HG02840 (cell line): ENCODE data around the gene UGP2.
"Not testable (repeated sequence)": the region's sequence is repeated elsewhere in the genome, so short reads cannot be mapped to it uniquely, and the experiment has no call there.

Source experiments
- ATAC-seq: cut with Tn5 transposase; IDR thresholded peaks from one replicate; pipeline ENCODE4 v1.9.1; 2021; ENCODE audit warnings: mild to moderate bottlenecking, moderate library complexity, moderate number of reproducible peaks; ENCODE audit not compliant: unreplicated experiment, low FRiP score

UGP2 gene

GRCh38 chr2:63837036-63837594 is 4.6 kb upstream of the UGP2 start:
- no peak for ATAC-seq

- peak; percentile 34 for ATAC-seq
Observed at GRCh38 chr2:63840081-63840784, 1.5 kb upstream of the UGP2 start.

DNA sequence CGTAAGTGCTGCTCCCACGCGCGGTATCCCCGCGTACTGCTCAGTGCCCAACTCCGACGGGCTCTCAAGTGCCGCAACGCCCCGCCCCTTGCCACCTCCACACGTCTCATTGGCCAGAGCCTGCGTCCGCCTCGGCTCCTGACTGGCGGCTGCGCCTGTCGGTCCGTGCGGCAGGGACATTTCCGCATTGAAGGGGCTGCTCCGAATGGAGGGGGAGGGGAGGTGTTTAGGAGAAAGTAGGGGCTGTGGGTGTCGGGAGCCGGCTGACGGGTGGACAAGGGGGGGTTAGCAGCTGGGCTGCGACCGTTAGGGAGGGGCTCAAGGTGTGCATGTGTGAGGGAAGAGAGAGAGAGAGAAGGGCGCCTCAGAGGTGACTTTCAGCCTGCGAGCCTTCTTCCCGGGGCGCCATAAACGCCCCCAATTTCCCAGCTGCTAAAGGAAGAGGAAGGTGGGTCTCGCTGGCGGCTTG is 877 bp upstream of the UGP2 start:
- ATAC-seq = peak; percentile 90

DNA sequence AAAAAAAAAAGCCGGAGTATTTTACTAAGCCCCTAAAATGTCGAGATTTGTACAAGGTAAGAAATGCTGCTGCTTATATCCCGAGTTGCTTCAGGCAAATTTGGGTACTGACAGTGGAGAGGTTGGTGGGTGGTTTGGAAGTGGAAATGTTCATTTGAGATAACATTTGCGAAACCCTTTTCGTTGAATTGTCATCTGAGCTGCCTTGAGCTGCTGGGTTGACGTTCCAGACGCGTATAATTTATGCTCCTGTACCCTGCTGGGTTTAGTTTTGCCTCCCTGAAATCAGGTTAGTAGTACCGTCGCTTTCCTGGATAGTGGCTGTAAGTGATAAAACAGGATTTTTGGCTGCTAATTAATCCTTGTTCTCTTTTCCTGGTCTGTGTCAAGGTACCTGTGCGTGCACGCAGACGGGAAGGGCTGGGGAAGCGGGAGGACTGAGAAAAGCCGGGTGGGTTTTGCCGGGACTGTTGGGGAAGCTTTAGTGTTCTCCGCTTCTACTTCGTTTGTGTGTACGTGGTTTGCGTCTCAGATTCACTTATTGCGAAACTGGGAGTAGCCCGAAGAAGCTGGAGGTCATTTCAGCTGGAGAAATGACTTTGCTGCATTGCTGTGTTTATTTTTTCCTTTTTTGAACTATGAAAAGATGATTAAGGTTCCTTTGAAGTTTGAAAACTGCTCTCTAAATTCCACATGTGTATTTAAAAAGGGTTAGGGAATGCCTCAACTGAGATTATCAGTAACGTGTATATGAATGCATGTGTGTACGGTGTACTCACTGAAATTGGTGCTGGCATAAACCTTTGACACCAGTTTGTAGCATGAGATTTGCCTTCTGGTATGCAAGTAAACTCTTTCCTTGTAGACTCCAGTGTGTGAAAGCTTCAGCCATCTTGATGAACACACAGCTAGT is 709 bp downstream of the UGP2 start:
- no peak for ATAC-seq

GRCh38 chr2:63843093-63843492 is 1.4 kb downstream of the UGP2 start:
- no peak for ATAC-seq

DNA sequence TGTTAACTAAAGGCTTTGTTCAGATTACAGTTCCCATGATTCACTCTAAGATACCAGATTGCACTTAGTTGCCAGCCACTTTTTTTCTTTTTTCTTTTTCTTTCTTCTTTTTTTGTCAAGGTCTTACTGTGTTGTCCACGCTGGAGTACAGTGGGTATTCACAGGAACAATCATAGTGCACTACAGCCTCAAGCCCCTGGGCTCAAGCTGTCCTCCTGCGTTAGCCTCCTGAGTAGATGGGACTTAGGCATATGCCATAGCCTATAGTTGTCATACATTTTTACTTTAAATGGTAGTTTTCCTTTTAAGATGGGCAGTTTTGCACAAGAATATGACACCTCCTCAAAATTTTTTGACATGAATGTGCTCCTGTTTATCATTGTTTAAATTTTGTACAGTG is 2.1 kb downstream of the UGP2 start:
- no peak for ATAC-seq

GRCh38 chr2:63844616-63845015 is 2.9 kb downstream of the UGP2 start:
- no peak for ATAC-seq

DNA sequence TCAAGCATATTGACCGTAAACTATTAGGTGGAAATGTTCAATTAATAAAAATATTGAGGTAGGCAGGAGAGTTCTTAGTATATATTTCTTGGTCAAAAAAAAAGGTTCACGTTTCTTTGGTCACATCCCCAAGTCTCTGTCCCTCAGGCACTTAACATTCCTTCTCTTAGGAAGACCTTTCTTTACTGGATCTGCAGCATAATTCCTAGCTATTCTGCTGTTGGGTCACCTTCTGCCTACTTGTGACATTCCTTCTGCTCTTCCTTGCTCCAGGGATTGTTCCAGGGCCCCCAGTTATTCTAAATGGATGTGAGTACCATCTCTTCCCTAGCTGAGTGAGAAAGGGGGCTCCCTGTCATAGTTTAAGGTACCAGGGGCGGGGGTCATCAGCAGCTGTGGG is 4.2 kb downstream of the UGP2 start:
- no peak for ATAC-seq

GRCh38 chr2:63846487-63846886 is 4.8 kb downstream of the UGP2 start:
- no peak for ATAC-seq

GRCh38 chr2:63847571-63847970 is 5.9 kb downstream of the UGP2 start:
- not testable (repeated sequence) for ATAC-seq

- ATAC-seq = no peak
Observed at GRCh38 chr2:63849381-63850203, 7.9 kb downstream of the UGP2 start.

GRCh38 chr2:63850204-63850571 is 8.5 kb downstream of the UGP2 start:
- no peak for ATAC-seq

DNA sequence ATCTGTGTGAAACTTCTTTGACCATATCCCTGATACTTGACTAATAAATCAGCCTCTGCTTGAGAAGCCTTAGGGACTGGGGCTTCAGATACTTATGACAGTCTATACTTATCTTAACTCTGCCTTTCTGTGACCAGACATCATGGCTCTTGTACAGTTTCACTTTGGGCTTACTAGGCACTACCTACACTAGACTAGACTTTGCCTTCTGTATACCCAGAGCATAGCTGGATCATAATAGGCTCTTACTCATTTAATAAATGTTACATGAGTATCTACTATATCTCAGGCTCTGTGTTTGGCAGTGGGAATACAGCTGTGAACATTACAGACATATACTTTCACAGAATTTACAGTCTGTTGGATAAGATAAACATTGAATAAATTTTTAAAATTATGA is 9.0 kb downstream of the UGP2 start:
- ATAC-seq = no peak

- ATAC-seq = no peak
Observed at GRCh38 chr2:63851691-63852311, 10.1 kb downstream of the UGP2 start.

DNA sequence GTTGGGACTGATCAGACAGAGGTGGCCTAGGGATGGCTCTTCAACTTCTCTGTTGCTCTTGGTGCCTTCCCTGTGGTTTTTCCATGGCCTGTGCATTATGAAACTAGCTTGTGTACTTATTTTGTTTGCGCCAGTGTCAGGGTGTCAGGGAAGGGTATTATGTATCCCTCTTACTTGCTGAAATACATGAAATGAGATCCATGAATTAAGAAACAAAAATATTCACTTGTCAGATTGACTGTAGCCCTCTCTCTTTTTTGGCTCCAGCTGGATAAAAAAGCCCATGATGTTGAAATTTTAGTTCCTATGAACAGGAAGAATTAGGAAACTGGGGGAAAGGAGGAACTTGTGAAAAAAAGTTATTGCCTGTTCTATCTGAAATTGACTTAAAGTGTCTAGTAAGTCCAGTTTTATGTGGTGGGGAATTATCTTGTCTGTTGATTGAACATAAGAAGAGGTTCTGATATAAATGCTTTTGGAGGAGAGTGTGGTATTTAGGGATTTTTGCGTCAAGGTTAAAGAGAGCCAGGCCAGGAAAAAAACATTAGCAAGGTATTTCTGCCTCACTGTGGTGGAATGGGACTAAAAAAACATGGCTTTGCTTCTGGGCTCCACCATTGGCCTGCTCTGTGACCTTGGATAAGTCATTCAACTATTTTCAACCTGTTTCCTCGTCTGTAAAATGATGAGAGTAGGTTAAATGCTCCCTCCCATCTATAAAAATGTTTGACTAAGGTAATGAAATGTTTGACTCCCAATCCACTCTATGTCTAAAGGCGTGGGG is 12.0 kb downstream of the UGP2 start:
- ATAC-seq = no peak

GRCh38 chr2:63855418-63856302 is 14.0 kb downstream of the UGP2 start:
- no peak for ATAC-seq

DNA sequence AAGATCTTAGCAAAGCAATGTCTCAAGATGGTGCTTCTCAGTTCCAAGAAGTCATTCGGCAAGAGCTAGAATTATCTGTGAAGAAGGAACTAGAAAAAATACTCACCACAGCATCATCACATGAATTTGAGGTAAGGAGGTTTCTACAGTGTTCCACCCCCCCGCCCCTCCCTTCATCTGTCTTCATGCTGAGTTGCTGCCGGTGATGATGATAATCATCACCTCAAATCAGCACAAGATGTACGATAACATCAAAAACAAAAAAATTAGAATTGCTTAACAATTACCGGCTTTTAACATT is 14.6 kb downstream of the UGP2 start:
- no peak for ATAC-seq

DNA sequence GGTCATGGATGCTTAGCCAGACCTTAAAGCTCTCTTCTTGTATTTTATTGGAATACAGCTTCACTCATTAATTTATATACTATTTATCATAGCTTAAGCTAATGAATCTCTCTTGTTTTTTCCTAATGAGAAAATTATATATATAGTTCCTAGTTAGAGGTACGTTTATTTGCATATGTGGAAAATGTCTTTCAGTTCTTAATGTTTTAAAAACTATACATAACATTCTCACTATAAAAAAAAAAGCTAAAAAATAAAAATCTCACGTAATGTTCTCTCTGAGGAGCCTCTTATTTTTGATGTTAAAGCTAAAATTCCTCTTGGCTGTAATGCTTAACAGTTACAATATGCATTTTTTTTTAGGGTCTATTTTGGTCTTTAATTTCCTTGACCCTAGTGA is 16.6 kb downstream of the UGP2 start:
- no peak for ATAC-seq
